RWPE2 (cell line): ENCODE measurements around the gene CEACAM21.

Experiments used
- ATAC-seq: fragments of 200-7000 bp; cut with Tn5 transposase; 3 replicates; pipeline ENCODE4 v1.9.1; 2021; ENCODE audit warnings: low read depth
- DNase-seq: peaks from one replicate; pipeline ENCODE4 v3.0.0-alpha.2; 2020; ENCODE audit warnings: low spot score
- H3K27ac ChIP-seq: fragments of 450-650 bp; 2 replicates; pipeline ENCODE4 v1.5.1; 2017; ENCODE audit warnings: mild to moderate bottlenecking; ENCODE audit not compliant: poor library complexity, severe bottlenecking
- H3K27me3 ChIP-seq: fragments of 250-450 bp; sonication (Bioruptor Pico); 2 replicates; pipeline ENCODE4 v1.5.1; 2021; ENCODE audit warnings: mild to moderate bottlenecking, moderate library complexity; ENCODE audit not compliant: insufficient read depth, poor library complexity, severe bottlenecking
- H3K36me3 ChIP-seq: fragments of 250-450 bp; sonication (Bioruptor Pico); 2 replicates; pipeline ENCODE4 v1.5.1; 2020; ENCODE audit warnings: low read depth, mild to moderate bottlenecking, moderate library complexity
- H3K4me1 ChIP-seq: fragments of 250-450 bp; sonication (Bioruptor Pico); 2 replicates; pipeline ENCODE4 v1.5.1; 2021; ENCODE audit warnings: mild to moderate bottlenecking, moderate library complexity; ENCODE audit not compliant: insufficient read depth, poor library complexity, severe bottlenecking
- H3K4me3 ChIP-seq: fragments of 250-450 bp; sonication (Bioruptor Pico); 2 replicates; pipeline ENCODE4 v1.5.1; 2021; ENCODE audit warnings: mild to moderate bottlenecking, moderate library complexity; ENCODE audit not compliant: severe bottlenecking
- H3K9me3 ChIP-seq: fragments of 250-450 bp; sonication (Bioruptor Pico); 2 replicates; pipeline ENCODE4 v1.5.1; 2021; ENCODE audit warnings: mild to moderate bottlenecking, moderate library complexity; ENCODE audit not compliant: severe bottlenecking
- CTCF ChIP-seq: fragments of 450-650 bp; IDR thresholded peaks from one replicate; pipeline ENCODE4 v1.5.1; 2017; ENCODE audit warnings: mild to moderate bottlenecking, moderate library complexity; ENCODE audit not compliant: poor library complexity, severe bottlenecking

Gene CEACAM21

GRCh38 chr19:41588497-41589209 lies 12.7 kb downstream of the CEACAM21 start:
- ATAC-seq (peak; percentile 53; the same call in 1 of the 3 replicates), DNase-seq (no peak)
- Histone ChIP-seq H3K27me3 (no peaks in the 10 kb centered on the region), H3K36me3 (no peaks in the 10 kb centered on the region), H3K27ac (no peak overlapping the region), H3K9me3 (no peaks in the 10 kb centered on the region), H3K4me1 (no peaks in the 10 kb centered on the region), H3K4me3 (no peak overlapping the region)
- TF ChIP-seq CTCF = no peak

GRCh38 chr19:41589371-41589770 lies 13.4 kb downstream of the CEACAM21 start:
- Histone ChIP-seq H3K27ac (no peak overlapping the region), H3K4me1 (no peaks in the 10 kb centered on the region), H3K4me3 (no peak overlapping the region), H3K36me3 (no peaks in the 10 kb centered on the region), H3K9me3 (no peaks in the 10 kb centered on the region), H3K27me3 (no peaks in the 10 kb centered on the region)
- DNase-seq (no peak), ATAC-seq (no peak)
- no peak for TF ChIP-seq CTCF

- no peak for TF ChIP-seq CTCF
- ATAC-seq (no peak), DNase-seq (no peak)
- no peaks in the 10 kb centered on the region for H3K27me3 ChIP-seq
- H3K27ac ChIP-seq = no peak overlapping the region
- H3K9me3 ChIP-seq = no peaks in the 10 kb centered on the region
- no peak overlapping the region for H3K4me3 ChIP-seq
- H3K4me1 ChIP-seq = no peaks in the 10 kb centered on the region
- no peaks in the 10 kb centered on the region for H3K36me3 ChIP-seq
Measured at GRCh38 chr19:41590936-41591335, 15.0 kb downstream of the CEACAM21 start.

- Histone ChIP-seq H3K27ac (no peak overlapping the region), H3K4me1 (no peaks in the 10 kb centered on the region), H3K4me3 (no peak overlapping the region), H3K36me3 (no peaks in the 10 kb centered on the region), H3K27me3 (peaks cover 5% of the 10 kb centered on the region), H3K9me3 (no peaks in the 10 kb centered on the region)
- ATAC-seq (no peak), DNase-seq (no peak)
- no peak for TF ChIP-seq CTCF
Measured at GRCh38 chr19:41591951-41592562, 16.1 kb downstream of the CEACAM21 start.
